KBM-7 (cell line): ENCODE measurements around the gene SAE1.
A peak's percentile ranks its signal among the peaks of the same experiment; 100 is the strongest.
"Not testable (repeated sequence)": the region's sequence is repeated elsewhere in the genome, so short reads cannot be mapped to it uniquely, and the experiment has no call there.

Experiments used
- DNase-seq: peaks from one replicate; pipeline ENCODE4 v3.0.0-alpha.2; 2015
- in situ Hi-C: fragments of 300-500 bp; cut with MboI; formaldehyde crosslinking; loops from 2 replicates; pipeline ENCODE4 v1.14.3; 2020; ENCODE audit warnings: low sequenced_read_pairs, low pct_unique_long_range_greater_than_20kb, mixed read lengths

The SAE1 gene

DNA sequence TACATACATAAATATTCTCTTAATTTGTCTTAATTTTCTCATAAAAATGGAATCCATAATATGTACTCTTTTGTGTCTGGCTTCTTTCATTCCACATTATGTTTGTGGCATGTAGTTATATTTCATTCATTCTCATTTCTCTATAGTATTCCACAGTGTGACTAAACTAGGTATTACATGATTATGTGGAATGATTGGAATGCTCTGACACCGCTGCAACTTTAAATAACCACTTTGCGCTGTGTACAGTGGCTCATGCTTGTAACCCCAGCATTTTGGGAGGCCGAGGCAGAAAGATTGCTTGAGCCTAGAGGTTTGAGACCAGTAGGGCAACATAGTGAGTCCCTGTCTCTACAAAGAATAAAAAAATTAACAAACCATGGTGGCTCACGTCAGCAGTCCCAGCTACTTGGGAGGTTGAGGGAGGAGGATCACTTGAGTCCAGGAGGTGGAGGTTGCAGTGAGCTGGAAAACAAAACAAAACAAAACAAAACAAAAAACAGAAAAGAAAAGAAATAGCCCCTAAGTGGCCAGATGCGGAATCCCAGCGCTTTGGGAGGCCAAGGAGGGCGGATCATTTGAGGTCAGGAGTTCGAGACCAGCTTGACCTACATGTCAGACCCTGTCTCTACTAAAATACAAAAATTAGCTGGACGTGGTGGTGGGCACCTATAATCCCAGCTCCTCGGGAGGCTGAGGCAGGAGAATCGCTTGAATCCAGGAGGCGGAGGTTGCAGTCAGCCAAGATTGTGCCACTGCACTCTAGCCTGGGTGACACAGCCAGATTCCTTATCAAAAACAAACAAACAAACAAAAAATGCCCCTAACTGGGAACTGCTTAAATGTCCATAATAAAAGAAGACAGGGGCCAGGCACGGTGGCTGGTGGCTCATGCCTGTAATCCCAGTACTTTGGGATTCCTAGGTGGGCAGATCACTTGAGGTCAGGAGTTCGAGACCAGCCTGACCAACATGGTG, 8.0 kb upstream of the SAE1 start:
- DNase-seq = no peak
- in situ Hi-C loops = no loop called here

DNA sequence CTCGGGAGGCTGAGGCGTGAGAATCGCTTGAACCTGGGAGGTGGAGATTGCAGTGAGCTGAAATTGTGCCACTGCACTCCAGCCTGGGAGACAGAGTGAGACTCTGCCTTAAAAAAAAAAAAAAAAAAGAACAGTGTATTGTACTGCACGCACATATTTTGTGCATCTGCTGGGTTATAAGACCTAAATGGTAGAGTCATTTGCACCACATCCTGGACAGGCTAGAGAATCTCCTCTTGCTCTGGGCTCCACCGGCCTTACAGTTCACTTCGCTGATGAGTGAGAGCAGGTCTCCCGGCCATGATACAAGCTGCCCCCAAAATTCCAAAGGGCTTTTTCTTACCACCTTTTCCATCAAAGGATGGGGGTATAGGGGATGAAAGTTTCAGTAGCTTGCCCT, 7.2 kb upstream of the SAE1 start:
- DNase-seq = no peak
- in situ Hi-C loops = no loop called here

DNA sequence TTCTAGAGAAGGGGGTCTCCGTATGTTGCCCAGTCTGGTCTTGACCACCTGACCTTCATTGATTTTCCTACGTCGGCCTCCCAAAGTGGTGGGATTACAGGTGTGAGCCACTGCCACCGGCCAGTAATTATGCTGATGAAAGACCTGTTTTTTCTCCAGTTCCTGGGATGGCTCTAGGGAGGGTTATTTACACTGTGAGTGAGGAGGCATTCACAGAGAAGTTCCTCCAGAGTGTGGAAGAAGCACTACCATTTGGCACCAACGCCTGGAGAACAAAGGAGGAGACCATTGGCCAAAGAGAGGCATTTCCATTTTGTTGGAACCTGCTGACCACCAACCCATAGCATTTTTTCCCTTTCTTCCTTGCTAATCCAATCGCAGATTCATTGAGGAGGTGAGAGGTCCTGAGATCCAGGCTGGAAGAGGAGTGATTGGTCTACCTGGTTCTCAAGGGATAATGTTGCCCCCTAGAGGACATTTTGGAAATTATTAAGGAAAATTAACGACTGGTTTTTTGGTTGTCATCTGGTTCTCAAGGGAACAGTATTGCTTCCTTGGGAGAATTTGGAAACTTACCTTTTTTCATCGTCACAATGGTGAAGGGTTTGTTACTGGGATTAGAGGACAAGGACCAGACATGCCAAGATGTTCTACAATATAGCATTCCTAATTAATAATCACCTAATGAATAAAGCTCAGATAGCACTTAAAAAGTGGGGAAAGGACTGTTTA, 5.5 kb upstream of the SAE1 start:
- DNase-seq = peak; percentile 82
- in situ Hi-C loops = no loop called here

DNA sequence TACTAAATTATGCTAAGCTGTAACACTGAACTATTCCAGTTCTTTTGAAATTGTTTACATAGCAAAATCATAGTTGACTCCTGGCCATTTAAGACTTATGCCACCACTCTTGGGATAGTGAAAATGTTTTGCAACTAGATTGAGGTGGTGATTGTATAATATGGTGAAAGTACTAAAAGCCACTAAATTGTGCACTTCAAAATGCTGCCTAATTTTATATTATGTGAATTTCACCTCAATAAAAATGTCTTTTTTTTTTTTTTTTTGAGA, 5.0 kb upstream of the SAE1 start:
- in situ Hi-C loops = no loop called here
- no peak for DNase-seq

DNA sequence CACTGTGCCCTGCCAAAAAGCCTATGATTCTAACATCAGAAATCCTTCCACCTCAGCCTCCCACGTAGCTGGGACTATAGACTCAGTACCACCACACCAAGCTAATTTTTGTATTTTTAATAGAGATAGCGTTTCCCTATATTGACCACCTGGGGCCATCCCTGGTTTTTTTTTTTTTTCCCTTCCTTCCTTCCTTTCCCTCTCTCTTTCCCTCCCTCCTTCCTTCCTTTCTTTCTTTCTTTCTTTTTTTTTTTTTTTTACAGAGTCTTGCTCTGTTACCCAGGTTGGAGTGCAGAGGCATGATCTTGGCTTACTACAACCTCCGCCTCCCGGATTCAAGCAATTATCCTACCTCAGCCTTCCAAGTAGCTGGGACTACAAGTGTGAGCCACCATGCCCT, 1.1 kb upstream of the SAE1 start:
- DNase-seq = no peak
- in situ Hi-C loops = no loop called here

DNA sequence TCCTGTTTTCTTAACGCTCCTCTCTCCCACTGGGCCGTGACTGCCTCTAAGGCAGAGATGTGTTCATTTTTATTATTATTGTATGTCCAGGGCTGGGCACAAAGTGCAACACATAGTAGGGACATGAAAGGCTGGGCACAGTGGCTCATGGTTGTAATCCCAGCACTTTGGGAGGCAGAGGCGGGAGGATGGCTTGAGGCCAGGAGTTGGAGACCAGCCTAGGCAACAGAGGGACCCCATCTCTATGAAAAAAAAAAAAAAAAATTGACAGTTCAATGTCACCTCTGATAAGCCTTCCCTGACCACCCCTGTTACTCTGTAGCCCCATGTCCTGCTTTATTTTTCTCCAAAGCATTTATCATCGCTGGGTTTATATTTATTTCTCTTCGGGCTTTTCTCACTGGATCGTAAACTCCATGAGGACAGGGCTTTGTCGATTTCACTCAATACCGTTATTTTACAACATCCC, 481 bp upstream of the SAE1 start:
- in situ Hi-C loops = no loop called here

DNA sequence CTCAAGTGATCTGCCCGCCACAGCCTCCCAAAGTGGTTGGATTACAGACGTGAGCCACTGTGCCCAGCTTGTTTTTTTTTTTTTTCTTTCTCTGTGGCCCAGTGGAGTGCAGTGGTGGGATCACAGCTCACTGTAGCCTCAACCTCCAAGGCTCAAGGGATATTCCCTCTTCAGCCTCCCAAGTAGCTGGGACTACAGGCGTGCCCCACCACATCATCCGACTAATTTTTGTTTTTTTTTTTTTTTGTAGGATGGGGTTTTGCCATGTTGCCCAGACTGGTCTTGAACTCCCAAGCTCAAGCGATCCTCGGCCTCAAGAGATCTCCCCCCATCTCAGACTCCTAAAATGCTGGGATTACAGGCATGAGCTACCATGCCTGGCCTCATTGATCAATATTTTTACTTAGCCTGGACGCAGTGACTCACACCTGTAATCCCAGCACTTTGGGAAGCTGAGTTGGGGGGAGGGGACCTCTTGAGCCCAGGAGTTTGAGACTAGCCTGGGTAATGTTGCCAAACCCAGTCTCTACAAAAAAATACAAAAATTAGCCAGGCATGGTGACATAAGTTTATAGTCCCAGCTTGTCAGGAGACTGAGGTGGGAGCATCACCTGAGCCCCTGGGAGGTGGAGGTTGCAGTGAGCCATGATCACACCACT, 1.7 kb downstream of the SAE1 start:
- DNase-seq = no peak
- in situ Hi-C loops = no loop called here

More for the DNA sequence above, 481 bp upstream of the SAE1 start:
- no peak for DNase-seq

DNA sequence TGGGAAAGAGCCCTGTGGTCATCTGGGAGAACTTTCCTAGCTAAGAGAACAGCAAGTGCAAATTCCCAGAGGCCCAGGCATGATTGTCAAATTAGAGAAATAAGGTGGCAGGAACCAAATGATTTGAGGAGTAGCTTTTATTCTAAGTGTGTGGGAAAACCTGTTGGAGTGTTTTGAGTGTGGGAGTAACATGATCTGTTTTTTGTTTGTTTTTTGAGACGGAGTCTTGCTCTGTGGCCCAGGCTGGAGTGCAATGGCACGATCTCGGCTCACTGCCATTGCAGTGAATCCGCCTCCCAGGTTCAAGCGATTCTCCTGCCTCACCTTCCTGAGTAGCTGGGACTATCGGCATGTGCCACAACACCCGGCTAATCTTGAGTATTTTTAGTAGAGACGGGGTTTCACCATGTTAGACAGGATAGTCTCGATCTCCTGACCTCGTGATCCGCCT, 2.4 kb downstream of the SAE1 start:
- in situ Hi-C loops = no loop called here
- no peak for DNase-seq

DNA sequence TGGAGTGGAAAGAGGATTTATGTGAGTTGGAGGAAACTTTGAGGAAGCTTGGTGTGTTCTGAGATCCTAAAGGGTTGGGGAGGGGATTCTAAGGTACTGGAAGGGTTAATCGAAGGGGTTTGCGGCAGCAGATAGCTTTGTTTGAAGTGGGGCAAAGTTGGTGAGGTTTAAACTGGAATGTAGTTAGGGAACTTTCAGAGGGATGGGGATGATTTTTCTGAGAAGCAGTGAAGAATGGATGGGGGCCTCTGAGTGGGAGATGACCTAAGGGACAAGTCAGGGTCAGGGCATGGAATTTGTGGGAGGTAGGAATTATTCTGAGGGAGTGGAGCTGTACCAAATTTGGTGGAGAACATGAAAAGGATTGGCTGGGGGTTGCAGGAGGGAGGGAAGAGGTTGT, 3.9 kb downstream of the SAE1 start:
- DNase-seq = no peak
- in situ Hi-C loops = no loop called here

DNA sequence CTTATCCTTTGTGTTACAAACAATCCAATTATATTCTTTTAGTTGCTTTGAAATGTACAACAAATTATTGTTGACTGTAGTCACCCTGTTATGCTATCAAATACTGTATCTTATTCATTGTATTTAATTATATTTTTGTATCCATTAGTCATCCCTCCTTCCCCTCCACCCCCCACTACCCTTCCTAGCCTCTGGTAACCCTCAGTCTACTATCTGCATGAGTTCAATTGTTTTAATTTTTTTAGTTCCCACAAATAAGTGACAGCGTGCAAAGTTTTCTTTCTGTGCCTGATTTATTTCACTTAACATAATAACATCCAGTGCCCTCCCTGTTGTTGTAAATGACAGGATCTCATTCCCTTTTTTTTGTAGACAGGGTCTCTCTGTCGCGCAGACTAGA, 4.5 kb downstream of the SAE1 start:
- DNase-seq = no peak
- in situ Hi-C loops = no loop called here

DNA sequence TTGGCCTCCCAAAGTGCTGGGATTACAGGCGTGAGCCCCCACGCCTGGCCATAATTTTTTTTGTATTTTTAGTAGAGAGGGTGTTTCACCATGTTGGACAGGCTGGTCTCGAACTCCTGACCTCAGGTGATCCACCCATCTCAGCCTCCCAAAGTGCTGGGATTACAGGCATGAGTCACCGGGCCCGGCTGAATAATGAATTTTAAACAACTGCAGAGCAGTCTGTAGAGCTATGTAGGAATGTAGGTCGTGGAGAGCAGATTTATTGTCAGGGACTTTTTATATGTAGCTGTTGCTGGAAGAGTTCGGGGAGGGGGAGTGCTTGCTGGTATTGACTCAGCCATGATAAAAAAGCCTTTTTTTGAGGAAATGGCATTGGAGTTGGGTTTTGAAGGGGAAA, 10.6 kb downstream of the SAE1 start:
- in situ Hi-C loops, DNase-seq: not testable (repeated sequence)

DNA sequence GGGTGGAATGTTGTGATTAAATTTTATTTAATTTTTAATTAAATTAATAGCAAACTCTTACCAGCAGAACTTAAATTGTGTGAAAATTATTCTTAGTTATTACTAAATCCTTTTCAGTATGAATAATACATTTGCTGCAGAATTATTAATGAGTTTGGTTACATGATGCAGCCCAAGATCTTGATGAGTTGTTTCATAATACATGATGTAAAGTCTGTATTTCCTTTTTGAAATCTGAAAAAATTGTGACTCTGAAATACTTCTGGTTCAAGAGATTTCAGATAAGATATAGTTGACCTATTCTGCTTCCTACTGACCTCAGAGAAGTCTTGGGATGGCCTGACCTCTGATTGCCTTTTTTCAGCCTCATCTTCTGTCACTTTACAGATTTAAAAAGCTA, 11.1 kb downstream of the SAE1 start:
- no peak for DNase-seq
- in situ Hi-C loops = no loop called here

DNA sequence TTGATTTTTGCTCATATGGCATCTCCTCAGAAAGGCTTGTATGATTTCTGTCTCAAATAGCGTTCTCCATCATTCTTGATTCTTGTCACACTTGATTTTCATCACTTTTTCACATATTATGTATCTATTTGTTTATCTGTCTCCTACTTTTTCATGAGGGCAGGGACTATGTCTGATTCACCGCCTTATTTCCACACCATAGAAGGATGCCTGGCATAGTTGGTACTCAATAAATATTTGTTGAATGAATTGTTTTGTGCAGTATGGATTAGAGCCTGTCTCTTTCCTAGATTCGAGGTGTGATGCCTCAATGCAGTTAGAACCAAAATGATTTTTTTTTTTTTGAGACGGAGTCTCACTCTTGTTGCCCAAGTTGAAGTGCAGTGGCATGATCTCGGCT, 12.1 kb downstream of the SAE1 start:
- in situ Hi-C loops = no loop called here
- no peak for DNase-seq

DNA sequence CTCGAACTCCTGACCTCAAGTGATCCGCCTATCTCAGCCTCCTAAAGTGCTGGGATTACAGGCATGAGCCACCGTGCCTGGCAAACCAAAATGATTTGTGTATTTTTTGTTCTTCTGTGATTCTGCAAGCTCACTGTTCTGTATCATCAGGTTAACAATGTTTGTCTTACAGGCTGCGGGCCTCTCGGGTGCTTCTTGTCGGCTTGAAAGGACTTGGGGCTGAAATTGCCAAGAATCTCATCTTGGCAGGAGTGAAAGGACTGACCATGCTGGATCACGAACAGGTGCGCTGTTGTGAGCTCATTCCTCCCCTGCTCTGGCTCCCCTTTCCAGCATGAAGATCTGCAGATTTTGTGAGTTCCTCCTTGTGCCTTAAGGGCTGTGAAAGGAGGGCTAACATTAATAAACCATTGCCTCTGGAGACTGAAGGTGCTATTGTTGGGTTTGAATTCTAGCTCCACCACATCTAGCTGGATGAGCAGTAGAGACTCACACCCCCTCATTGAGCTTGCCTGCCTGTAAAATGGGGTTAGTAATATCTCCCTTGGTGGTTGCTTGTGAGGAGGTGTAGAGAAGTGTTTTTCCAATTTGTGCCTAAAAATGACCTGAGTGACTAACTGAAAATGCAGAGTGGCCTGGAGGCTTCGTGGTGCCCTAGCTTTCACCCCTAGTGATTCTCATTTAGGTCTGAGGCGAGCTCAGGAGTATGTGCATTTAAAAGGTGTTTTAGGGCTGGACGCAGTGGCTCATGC, 12.9 kb downstream of the SAE1 start:
- in situ Hi-C loops = no loop called here
- DNase-seq = no peak

DNA sequence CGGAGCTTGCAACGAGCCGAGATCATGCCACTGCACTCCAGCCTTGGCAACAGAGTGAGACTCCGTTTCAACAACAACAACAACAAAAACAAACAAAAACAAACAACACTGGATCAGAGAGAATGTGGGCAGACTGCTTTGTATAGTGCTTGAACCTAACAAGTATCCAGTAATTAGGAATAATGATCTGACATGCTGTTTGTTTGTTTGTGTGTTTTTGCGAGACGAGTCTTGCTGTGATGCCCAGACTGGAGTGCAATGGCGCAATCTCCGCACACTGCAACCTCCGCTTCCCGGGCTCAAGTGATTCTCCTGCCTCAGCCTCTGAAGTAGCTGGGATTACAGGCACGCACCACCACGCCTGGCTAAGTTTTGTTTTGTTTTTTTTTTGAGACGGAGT, 14.0 kb downstream of the SAE1 start:
- in situ Hi-C loops = no loop called here
- DNase-seq = no peak

DNA sequence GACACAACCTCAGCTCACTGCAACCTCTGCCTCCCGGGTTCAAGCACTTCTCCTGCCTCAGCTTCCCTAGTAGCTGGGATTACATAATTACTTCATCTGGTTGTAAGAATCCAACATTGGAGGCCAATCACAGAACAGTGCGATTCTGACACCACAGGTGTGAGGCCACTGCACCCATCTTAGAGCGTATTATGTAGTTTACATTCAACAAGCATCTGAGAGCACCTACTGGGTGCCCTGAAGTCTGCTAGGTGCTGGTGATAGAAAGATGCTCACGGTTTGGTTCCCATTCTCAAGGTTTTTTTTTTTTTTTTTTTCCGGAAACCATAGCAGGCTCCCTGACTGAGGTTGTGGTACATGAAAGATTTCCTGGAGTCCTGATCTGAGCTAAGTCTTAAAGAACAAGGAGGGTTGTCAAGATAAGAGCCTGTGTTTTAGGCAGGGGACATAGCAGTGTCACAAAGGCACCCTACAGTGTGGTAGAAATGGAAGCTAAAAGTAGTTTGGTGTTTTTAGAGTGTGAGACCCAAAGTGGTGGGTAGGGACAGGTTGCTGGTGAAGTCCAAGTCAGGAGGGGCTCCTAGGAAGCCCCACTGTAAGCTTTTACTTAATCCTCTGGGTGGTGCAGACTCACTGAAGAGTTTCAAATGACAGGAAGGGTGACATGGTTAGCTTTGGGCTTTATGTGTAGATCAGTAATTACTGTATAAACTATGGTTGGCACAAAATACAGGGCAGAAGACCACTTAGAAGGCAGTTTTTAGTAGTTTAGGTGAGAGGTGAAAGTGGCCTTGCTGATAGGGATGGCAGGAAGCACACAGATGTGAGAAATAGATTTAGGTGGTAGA, 15.2 kb downstream of the SAE1 start:
- in situ Hi-C loops = no loop called here
- no peak for DNase-seq

DNA sequence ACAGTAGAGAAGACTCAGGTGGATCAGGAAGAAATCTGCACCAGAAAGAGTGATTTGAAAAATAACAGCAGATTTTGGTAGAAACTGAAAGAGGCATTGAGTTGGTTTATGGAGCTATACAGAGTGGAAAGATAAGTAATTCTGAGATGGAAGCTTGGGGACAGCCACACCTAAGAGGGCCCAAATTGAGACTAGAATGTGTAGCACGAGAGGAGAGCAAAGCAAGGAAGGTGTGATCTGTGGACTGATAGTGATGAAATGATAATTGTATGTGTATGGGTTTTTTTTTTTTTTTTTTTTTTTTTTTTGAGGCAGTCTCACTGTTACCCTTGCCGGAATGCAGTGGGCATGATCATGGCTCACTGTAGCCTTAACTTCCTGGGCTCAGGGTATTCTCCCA, 16.3 kb downstream of the SAE1 start:
- in situ Hi-C loops = no loop called here
- no peak for DNase-seq

DNA sequence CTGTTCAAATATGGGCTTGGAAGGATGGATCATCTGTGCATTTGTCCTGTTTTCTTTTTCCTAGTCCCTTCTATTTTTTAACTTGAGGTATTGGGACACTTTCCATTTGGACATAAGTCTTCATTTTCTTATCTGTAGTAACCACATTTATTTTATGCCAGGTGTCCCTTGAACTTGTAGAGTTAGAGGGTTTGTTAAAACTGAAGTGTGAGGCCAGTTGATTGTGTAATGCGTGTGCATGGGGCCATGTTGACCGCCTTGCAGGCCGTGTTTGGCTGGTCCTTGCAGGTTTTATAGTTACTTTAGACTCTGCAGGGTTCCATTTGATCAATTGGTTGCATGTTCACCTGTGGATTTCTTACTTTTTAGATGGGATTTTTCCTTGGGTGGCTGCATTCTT, 21.0 kb downstream of the SAE1 start:
- DNase-seq = no peak
- in situ Hi-C loops = no loop called here

DNA sequence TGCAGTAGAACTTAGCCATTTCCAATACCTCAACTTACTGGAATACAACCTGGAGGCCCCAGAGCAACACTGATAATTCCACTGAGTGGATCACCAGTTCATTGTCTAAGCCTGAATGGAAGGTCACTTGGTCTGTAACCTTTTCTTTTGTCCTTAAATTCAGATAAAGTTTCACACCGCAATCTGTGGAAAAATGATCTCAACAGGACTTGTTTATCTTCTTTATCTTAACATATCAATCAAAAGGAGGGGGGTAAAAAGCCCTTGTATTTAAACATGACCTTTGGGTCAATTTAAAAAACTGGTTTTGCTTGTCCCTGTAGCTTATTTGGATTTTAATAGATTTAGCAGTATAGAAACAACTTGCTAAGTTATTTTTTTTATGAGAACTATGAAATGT, 21.6 kb downstream of the SAE1 start:
- in situ Hi-C loops = no loop called here
- DNase-seq = no peak
